H9 (cell line): ENCODE data around the gene FLNA. TPM values are rescaled to one million over a fixed set of nuclear protein-coding genes. Genes with fewer than 3 reads are reported as not detected.

Experiments
- DNase-seq: peaks from one replicate; pipeline ENCODE4 v3.0.0-alpha.2; 2017
- H2AFZ ChIP-seq: one replicate; pipeline ENCODE4 v1.6.1; 2013; ENCODE audit warnings: mild to moderate bottlenecking, low read length, control low read depth, moderate library complexity
- H2AK5ac ChIP-seq: 2 replicates; pipeline ENCODE4 v1.6.1; 2013; ENCODE audit warnings: low read length, control low read depth, mixed read lengths; ENCODE audit not compliant: insufficient read length
- H2BK120ac ChIP-seq: one replicate; pipeline ENCODE4 v1.6.1; 2013; ENCODE audit warnings: low read depth, mild to moderate bottlenecking, low read length, control low read depth, inconsistent platforms; ENCODE audit not compliant: poor library complexity, severe bottlenecking
- H2BK12ac ChIP-seq: 2 replicates; pipeline ENCODE4 v1.6.1; 2013; ENCODE audit warnings: low read length, control low read depth, mixed read lengths, low read depth; ENCODE audit not compliant: insufficient read length
- H2BK15ac ChIP-seq: 2 replicates; pipeline ENCODE4 v1.6.1; 2013; ENCODE audit warnings: low read depth, low read length, control low read depth
- H2BK20ac ChIP-seq: one replicate; pipeline ENCODE4 v1.6.1; 2013; ENCODE audit warnings: low read depth, mild to moderate bottlenecking, low read length, control low read depth, inconsistent platforms; ENCODE audit not compliant: poor library complexity, severe bottlenecking
- H2BK5ac ChIP-seq: 2 replicates; pipeline ENCODE4 v1.6.1; 2013; ENCODE audit warnings: low read length, control low read depth, mixed read lengths; ENCODE audit not compliant: insufficient read length
- H3K14ac ChIP-seq: 2 replicates; pipeline ENCODE4 v1.6.1; 2013; ENCODE audit warnings: low read length, control low read depth; ENCODE audit not compliant: insufficient read depth
- H3K18ac ChIP-seq: 2 replicates; pipeline ENCODE4 v1.6.1; 2013; ENCODE audit warnings: low read depth, mild to moderate bottlenecking, mixed read lengths, low read length, control low read depth; ENCODE audit not compliant: insufficient read length
- H3K23ac ChIP-seq: 2 replicates; pipeline ENCODE4 v1.6.1; 2013; ENCODE audit warnings: low read length, control low read depth, mixed read lengths, low read depth; ENCODE audit not compliant: insufficient read length
- H3K23me2 ChIP-seq: 2 replicates; pipeline ENCODE4 v1.6.1; 2013; ENCODE audit warnings: low read depth, mild to moderate bottlenecking, mixed read lengths, low read length, control low read depth; ENCODE audit not compliant: insufficient read length, poor library complexity, severe bottlenecking
- H3K27ac ChIP-seq: 2 replicates; pipeline ENCODE4 v1.5.1; 2013; ENCODE audit warnings: low read length, control low read depth, mixed read lengths, low read depth; ENCODE audit not compliant: insufficient read length
- H3K27me3 ChIP-seq: 2 replicates; pipeline ENCODE4 v1.6.1; 2013; ENCODE audit warnings: low read length, control low read depth, inconsistent platforms; ENCODE audit not compliant: insufficient read depth
- H3K4ac ChIP-seq: 2 replicates; pipeline ENCODE4 v1.6.1; 2013; ENCODE audit warnings: low read depth, mild to moderate bottlenecking, control low read depth, inconsistent platforms, low read length, moderate library complexity
- H3K4me1 ChIP-seq: 2 replicates; pipeline ENCODE4 v1.6.1; 2013; ENCODE audit warnings: low read length, control low read depth, inconsistent platforms; ENCODE audit not compliant: insufficient read depth
- H3K4me2 ChIP-seq: 2 replicates; pipeline ENCODE4 v1.6.1; 2013; ENCODE audit warnings: low read length, control low read depth, mixed read lengths; ENCODE audit not compliant: insufficient read length, insufficient read depth
- H3K56ac ChIP-seq: 2 replicates; pipeline ENCODE4 v1.6.1; 2013; ENCODE audit warnings: low read depth, mild to moderate bottlenecking, mixed read lengths, low read length, control low read depth; ENCODE audit not compliant: insufficient read length
- H3K79me1 ChIP-seq: 2 replicates; pipeline ENCODE4 v1.6.1; 2013; ENCODE audit warnings: low read depth, mild to moderate bottlenecking, moderate library complexity, low read length, control low read depth, inconsistent platforms; ENCODE audit not compliant: insufficient read depth, poor library complexity, severe bottlenecking
- H3K79me2 ChIP-seq: 2 replicates; pipeline ENCODE4 v1.6.1; 2013; ENCODE audit warnings: low read length, control low read depth, inconsistent platforms; ENCODE audit not compliant: insufficient read depth
- H3K9ac ChIP-seq: 2 replicates; pipeline ENCODE4 v1.6.1; 2013; ENCODE audit warnings: low read length, control low read depth, mixed read lengths; ENCODE audit not compliant: insufficient read length; ENCODE audit errors: extremely low read depth
- H3K9me3 ChIP-seq: one replicate; pipeline ENCODE4 v1.6.1; 2013; ENCODE audit warnings: low read depth, low read length, inconsistent platforms; ENCODE audit not compliant: control insufficient read depth
- H3T11ph ChIP-seq: one replicate; pipeline ENCODE4 v1.6.1; 2013; ENCODE audit warnings: mild to moderate bottlenecking, low read length, control low read depth, inconsistent platforms
- H4K20me1 ChIP-seq: one replicate; pipeline ENCODE4 v1.6.1; 2013; ENCODE audit not compliant: control insufficient read depth, insufficient read length, insufficient read depth
- H4K5ac ChIP-seq: 2 replicates; pipeline ENCODE4 v1.6.1; 2013; ENCODE audit warnings: low read depth, mild to moderate bottlenecking, mixed read lengths, low read length, control low read depth; ENCODE audit not compliant: insufficient read length
- H4K8ac ChIP-seq: replicated peaks from 2 replicates; pipeline ENCODE4 v1.6.1; 2013; ENCODE audit warnings: low read length, control low read depth, mixed read lengths, low read depth; ENCODE audit not compliant: insufficient read length
- H4K91ac ChIP-seq: 2 replicates; pipeline ENCODE4 v1.6.1; 2013; ENCODE audit warnings: low read depth, mild to moderate bottlenecking, moderate library complexity, mixed read lengths, low read length, control low read depth; ENCODE audit not compliant: insufficient read length
- H3K27ac Mint-ChIP-seq, 3 experiments: 2 replicates in 2 of 3; 3 replicates in 1 of 3; pipeline ENCODE4 v1.8.0; 2020 to 2021; ENCODE audit warnings: mixed read lengths in 3 of 3, mild to moderate bottlenecking in 1 of 3, moderate library complexity in 1 of 3
- H3K27me3 Mint-ChIP-seq: 2 replicates; pipeline ENCODE4 v1.8.0; 2021; ENCODE audit warnings: low read depth, mild to moderate bottlenecking, moderate library complexity, mixed read lengths
- H3K36me3 Mint-ChIP-seq, 3 experiments: 2 replicates in 2 of 3; 3 replicates in 1 of 3; pipeline ENCODE4 v1.8.0; 2020 to 2021; ENCODE audit warnings: low read depth in 3 of 3, mixed read lengths in 3 of 3; ENCODE audit not compliant: insufficient read depth in 1 of 3
- H3K4me1 Mint-ChIP-seq, 2 experiments: 2 replicates each; pipeline ENCODE4 v1.8.0; 2020; ENCODE audit warnings: mixed read lengths in 2 of 2
- H3K4me3 Mint-ChIP-seq, 2 experiments: 2 replicates in 1 of 2; 3 replicates in 1 of 2; pipeline ENCODE4 v1.8.0; 2020 to 2021; ENCODE audit warnings: mild to moderate bottlenecking in 2 of 2, mixed read lengths in 2 of 2, moderate library complexity in 1 of 2
- H3K9me3 Mint-ChIP-seq, 2 experiments: 2 replicates in 1 of 2; 3 replicates in 1 of 2; pipeline ENCODE4 v1.8.0; 2020; ENCODE audit warnings: mild to moderate bottlenecking in 2 of 2, mixed read lengths in 2 of 2, moderate library complexity in 1 of 2
- CTCF ChIP-seq: fragments of 200-600 bp; sonication (generic); conservative IDR thresholded peaks from 3 replicates; pipeline ENCODE4 v1.8.0; 2021; ENCODE audit warnings: antibody characterized with exemption, mild to moderate bottlenecking
- WGBS: extraction: QIAGEN DNeasy Blood & Tissue Kit; methylation state at CpG from one replicate; pipeline ENCODE4 v1.1.7; 2013; ENCODE audit warnings: missing lambda C conversion rate, low lambda C conversion rate, mixed read lengths; ENCODE audit not compliant: insufficient read length; ENCODE audit errors: extremely low coverage; 5-methylcytosine and 5-hydroxymethylcytosine counted together
- total RNA-seq: library from RNA; stranded (reverse); gene quantifications from 2 replicates; pipeline ENCODE4 v1.2.1, GENCODE V29; 2021

The FLNA gene
- total RNA-seq, 1 experiment from 2014 or later = 957 TPM

- peaks cover 16 to 43% of the 10 kb centered on the region in 2 experiments for H3K4me1 Mint-ChIP-seq
- H3K23ac ChIP-seq = no peak overlapping the region
- no peak overlapping the region for H3K56ac ChIP-seq
- H3K36me3 Mint-ChIP-seq = peaks cover 15 to 29% (median 24%) of the 10 kb centered on the region in 3 experiments
- H3K14ac ChIP-seq = peak overlapping the region; percentile 92
- H3K27me3 ChIP-seq = no peaks in the 10 kb centered on the region
- H4K8ac ChIP-seq = no peak overlapping the region
- H3T11ph ChIP-seq = no peak overlapping the region
- peaks cover 14% of the 10 kb centered on the region for H3K9me3 ChIP-seq
- no peak overlapping the region for H2AK5ac ChIP-seq
- peak overlapping the region in 2 of 3 experiments; percentile 96 to 100; a peak in 4 of 7 replicates for H3K27ac Mint-ChIP-seq
- H4K91ac ChIP-seq = peak overlapping the region; percentile 58
- peak overlapping the region; percentile 77 for H3K4me2 ChIP-seq
- H4K5ac ChIP-seq = no peak overlapping the region
- H3K27ac ChIP-seq = no peak overlapping the region
- no peak overlapping the region for H2BK12ac ChIP-seq
- no peak overlapping the region for H2BK120ac ChIP-seq
- no peaks in the 10 kb centered on the region for H3K79me1 ChIP-seq
- no peak overlapping the region for H2BK20ac ChIP-seq
- H3K9me3 Mint-ChIP-seq = peaks cover 52 to 59% of the 10 kb centered on the region in 2 experiments
- peak overlapping the region; percentile 89 for H3K9ac ChIP-seq
- H3K4me3 Mint-ChIP-seq = peak overlapping the region; percentile 79 to 89
- WGBS = no CpG with 5 or more reads among the region's 38 CpGs
- no peak overlapping the region for H2AFZ ChIP-seq
- no peak for DNase-seq
- H3K23me2 ChIP-seq = peaks cover 9% of the 10 kb centered on the region
- no peak overlapping the region for H2BK15ac ChIP-seq
- no peaks in the 10 kb centered on the region; the same call in 1 of the 2 replicates for H3K79me2 ChIP-seq
- peak overlapping the region; percentile 49; the same call in 1 of the 2 replicates for H3K4ac ChIP-seq
- H4K20me1 ChIP-seq = no peaks in the 10 kb centered on the region
- peaks cover 2% of the 10 kb centered on the region; the same call in 1 of the 2 replicates for H3K27me3 Mint-ChIP-seq
- H3K18ac ChIP-seq = peak overlapping the region; percentile 74
- TF ChIP-seq CTCF = no peak
- no peak overlapping the region for H2BK5ac ChIP-seq
- H3K4me1 ChIP-seq = no peaks in the 10 kb centered on the region; the same call in 1 of the 2 replicates
Observed at GRCh38 chrX:154379569-154379951, 5.1 kb upstream of the FLNA start.
